Retinal pigment epithelial cell (primary cell): ENCODE results near the gene RAD21L1.

Source experiments
- DNase-seq: peaks from one replicate; pipeline ENCODE4 v3.0.0-alpha.2; 2010; ENCODE audit warnings: low read depth
- H3K4me3 ChIP-seq: 2 replicates; pipeline ENCODE4 v1.5.1; 2011; ENCODE audit warnings: mild to moderate bottlenecking, low read length, control low read depth, moderate library complexity
- TF ChIP-seq, protein P1 (sequence below): conservative IDR thresholded peaks from 2 replicates; pipeline ENCODE4 v1.5.1; 2011; ENCODE audit warnings: low read depth, low read length, control low read depth, inconsistent platforms

RAD21L1 gene

DNA sequence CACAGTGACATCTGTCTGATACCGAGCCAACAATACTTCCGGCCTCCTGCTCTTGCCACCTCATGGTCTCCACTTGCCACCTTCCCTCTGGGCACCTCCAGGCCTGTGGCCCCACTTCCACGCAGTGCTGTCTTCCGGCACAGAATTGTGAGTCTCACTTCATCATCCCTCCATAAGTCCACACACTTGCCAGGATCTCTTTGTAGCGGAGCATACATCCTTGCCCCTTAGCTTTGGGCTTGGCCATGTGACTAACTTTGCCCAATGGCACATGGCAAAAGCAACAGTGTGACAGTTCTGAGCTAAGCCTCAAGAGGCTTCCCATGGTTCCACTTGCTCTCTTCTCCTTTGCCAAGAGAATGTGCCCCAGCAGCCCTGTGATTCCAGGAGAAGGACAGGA lies 27.1 kb upstream of the RAD21L1 start:
- TF ChIP-seq, protein P1, sequence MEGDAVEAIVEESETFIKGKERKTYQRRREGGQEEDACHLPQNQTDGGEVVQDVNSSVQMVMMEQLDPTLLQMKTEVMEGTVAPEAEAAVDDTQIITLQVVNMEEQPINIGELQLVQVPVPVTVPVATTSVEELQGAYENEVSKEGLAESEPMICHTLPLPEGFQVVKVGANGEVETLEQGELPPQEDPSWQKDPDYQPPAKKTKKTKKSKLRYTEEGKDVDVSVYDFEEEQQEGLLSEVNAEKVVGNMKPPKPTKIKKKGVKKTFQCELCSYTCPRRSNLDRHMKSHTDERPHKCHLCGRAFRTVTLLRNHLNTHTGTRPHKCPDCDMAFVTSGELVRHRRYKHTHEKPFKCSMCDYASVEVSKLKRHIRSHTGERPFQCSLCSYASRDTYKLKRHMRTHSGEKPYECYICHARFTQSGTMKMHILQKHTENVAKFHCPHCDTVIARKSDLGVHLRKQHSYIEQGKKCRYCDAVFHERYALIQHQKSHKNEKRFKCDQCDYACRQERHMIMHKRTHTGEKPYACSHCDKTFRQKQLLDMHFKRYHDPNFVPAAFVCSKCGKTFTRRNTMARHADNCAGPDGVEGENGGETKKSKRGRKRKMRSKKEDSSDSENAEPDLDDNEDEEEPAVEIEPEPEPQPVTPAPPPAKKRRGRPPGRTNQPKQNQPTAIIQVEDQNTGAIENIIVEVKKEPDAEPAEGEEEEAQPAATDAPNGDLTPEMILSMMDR: no peak
- no peak for DNase-seq
- no peak overlapping the region for H3K4me3 ChIP-seq

DNA sequence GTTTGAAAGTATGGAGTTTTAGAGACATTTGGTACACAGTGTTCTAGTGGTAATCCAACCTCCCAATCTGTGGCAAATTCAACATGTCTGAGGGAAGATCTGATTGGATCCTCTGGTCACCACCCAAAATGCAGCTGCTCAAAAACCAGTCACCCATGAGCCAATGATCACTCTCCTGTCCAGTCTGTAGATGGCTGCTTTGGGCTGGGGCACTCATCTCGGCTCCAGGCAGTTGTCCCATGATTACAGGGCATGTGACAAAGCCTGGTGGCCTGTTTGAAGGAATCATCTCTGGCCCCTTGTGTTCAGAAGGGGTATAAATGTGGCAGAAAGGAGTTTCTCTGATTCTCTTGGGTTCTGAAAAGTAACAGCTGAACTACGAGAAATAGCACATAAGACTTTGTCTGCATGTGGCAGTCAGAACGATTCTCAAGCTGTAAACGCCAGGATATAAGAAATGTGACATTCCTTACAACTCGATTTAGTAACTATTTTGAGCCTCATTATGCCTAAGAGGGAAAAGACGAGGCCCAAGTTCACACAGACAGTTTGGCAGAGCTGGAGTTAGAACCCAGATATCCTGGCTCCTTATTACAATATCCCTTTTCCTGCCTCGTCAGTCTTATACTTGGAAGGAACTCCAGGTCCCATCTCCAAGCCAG lies 26.5 kb upstream of the RAD21L1 start:
- H3K4me3 ChIP-seq: no peak overlapping the region
- no peak for DNase-seq
- TF ChIP-seq, protein P1: no peak

DNA sequence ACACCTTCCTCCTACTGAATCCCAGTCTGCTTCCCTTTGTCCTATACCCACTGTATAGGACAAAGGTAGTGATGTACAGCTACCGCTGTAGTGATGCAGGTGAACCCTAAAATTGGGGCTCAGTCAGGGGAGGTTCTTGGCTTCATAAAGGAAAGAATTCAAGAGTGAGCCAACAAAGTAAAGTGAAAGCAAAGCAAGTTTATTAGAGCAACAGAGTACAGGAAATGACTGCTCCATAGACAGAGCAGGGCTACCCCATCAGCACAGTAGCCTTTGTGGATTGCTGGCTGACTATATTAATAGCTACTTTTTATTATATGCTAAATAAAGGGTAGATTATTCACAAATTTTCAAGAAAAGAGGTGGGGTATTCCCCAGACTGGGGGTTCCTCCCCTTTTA lies 25.9 kb upstream of the RAD21L1 start:
- DNase-seq: no peak
- TF ChIP-seq, protein P1: no peak
- no peak overlapping the region for H3K4me3 ChIP-seq

DNA sequence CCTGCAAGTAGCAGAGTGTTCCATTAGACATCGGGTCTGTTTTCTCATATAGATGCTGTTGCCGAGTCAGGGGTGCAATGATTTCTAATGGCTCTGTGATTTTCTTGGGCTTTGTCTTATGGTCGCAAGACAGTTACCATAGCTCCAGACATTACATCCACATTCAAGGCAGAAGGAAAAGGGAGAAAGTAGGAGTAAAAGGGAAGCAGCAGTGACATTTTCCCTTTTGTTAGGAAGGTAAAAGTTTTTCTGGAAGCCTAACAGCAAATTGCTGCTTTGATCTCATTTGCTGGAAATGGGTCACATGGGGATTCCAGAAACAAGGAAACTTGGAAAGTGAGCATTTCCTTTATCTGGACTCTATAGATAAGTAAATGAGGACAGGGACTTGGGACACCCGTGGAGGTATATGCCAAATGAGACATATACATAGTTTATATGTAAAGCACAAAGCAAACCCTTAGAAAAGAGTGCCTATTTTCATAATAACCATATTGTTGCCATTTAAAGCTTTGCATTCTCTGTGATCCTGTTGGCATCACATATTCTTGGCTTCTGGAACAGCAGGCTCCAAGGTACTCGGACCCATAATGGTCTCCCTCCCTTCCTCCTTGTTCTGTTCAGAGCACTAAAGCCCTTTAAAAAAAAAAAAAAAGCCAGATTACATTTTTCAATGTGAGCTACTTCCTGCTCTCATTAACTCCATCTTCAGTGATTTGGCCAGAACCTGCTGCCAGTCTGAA lies 22.9 kb upstream of the RAD21L1 start, which contains the start of gene C20orf202:
Gene C20orf202, plus strand, starts transcription at position 693 of the 743 bp plus-strand sequence. CDS start 132 bp downstream, outside the sequence.
- no peak within 1 kb of the TSS for H3K4me3 ChIP-seq
- no peak for DNase-seq
- TF ChIP-seq, protein P1: no peak

DNA sequence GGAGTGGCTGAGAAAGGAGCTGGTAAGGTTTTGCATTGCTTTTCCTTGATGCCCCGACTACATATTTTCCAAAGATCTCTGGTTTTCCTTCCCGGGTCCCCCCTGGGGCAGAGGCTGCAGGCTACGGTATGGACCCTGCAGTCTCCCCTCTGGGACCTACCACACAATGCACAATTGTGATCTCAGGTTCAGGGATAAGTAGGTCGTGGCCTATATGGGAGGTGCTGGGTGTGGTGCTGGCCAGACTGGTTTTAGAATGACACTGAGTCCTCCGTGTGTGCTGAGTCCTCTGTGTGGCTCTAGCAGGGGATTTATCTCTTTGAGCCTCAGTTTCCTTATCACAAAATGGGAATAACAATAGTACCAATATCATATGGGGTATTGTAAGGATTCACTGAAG lies 22.2 kb upstream of the RAD21L1 start:
- no peak overlapping the region for H3K4me3 ChIP-seq
- TF ChIP-seq, protein P1: no peak
- no peak for DNase-seq

DNA sequence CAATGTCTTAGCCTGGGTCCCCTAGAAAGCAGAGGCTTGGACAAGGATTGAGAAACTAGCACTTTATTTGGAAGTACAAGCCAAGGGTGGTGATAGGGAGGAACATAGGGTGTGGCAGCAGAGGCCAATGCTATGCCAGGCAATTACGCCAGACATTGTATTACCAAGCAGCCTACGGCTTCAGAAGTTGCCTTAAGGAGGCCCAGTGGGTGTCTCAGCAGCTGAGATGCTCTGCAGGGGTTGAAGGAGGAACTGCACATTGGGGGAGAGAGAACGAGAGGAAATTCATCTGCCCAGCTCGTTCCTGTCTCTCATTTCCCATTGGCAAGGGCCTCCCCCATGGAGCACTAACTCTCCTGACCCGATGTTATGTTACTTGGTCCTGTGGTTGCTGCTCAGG lies 21.7 kb upstream of the RAD21L1 start:
- TF ChIP-seq, protein P1: no peak
- no peak overlapping the region for H3K4me3 ChIP-seq
- no peak for DNase-seq

DNA sequence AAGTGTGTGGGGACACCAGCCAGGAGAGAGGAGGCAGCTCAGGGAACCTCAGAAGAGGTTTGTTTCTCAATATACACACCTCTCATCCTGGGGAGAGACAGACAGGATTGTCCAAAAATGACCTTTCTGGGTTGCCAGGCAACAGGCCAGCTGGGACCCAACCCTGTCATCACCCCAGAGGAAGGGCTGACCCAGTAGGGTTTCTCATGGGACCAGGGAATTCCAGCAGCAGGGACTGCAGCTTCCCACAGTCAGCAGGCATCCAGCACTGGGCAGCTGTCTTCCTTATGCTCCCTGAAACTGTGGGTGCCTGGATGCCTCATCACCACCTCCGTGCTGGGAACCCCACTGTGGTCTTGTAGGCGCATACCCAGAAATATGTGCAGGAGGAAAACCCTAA lies 21.3 kb upstream of the RAD21L1 start:
- no peak for DNase-seq
- TF ChIP-seq, protein P1: no peak
- no peak overlapping the region for H3K4me3 ChIP-seq
